ENCODE measurements around the gene OLFML2A.
"Not testable (repeated sequence)": the region's sequence is repeated elsewhere in the genome, so short reads cannot be mapped to it uniquely, and the experiment has no call there.

OLFML2A gene

GRCh38 chr9:124776954-124777648 lies at the start of gene OLFML2A:
TSS of gene OLFML2A (plus strand) at chr9:124777133. CDS start at chr9:124777271, 138 bp downstream.
- DNase-seq, result no peak

GRCh38 chr9:124730772-124731171 lies 46.2 kb upstream of the OLFML2A start:
- no peak for DNase-seq

GRCh38 chr9:124733964-124734740 lies 42.8 kb upstream of the OLFML2A start:
- DNase-seq, result no peak

GRCh38 chr9:124734741-124735083 lies 42.2 kb upstream of the OLFML2A start:
- not testable (repeated sequence) for DNase-seq

- DNase-seq, result no peak
These were observed 41.8 kb upstream of the OLFML2A start for GRCh38 chr9:124735121-124735520.

GRCh38 chr9:124738075-124738474 lies 38.9 kb upstream of the OLFML2A start:
- DNase-seq, result not testable (repeated sequence)

GRCh38 chr9:124739360-124739759 lies 37.6 kb upstream of the OLFML2A start:
- DNase-seq, result no peak

GRCh38 chr9:124741149-124741548 lies 35.8 kb upstream of the OLFML2A start:
- no peak for DNase-seq

- DNase-seq, result no peak
These were observed 35.3 kb upstream of the OLFML2A start for GRCh38 chr9:124741662-124742061.

- DNase-seq, result no peak
These were observed 34.0 kb upstream of the OLFML2A start for GRCh38 chr9:124742940-124743339.

GRCh38 chr9:124743686-124744348 lies 33.1 kb upstream of the OLFML2A start:
- DNase-seq, result no peak

- DNase-seq, result no peak
These were observed 29.9 kb upstream of the OLFML2A start for GRCh38 chr9:124747065-124747464.

GRCh38 chr9:124749284-124749683 lies 27.6 kb upstream of the OLFML2A start:
- no peak for DNase-seq

GRCh38 chr9:124749781-124750180 lies 27.2 kb upstream of the OLFML2A start:
- DNase-seq, result no peak

- DNase-seq, result no peak
These were observed 24.0 kb upstream of the OLFML2A start for GRCh38 chr9:124752967-124753366.

GRCh38 chr9:124754289-124754688 lies 22.6 kb upstream of the OLFML2A start:
- DNase-seq, result no peak

GRCh38 chr9:124755061-124755460 lies 21.9 kb upstream of the OLFML2A start:
- no peak for DNase-seq

GRCh38 chr9:124756011-124756410 lies 20.9 kb upstream of the OLFML2A start:
- DNase-seq, result no peak

- DNase-seq, result no peak
These were observed 19.3 kb upstream of the OLFML2A start for GRCh38 chr9:124757616-124758015.

- no peak for DNase-seq
These were observed 18.9 kb upstream of the OLFML2A start for GRCh38 chr9:124758061-124758460.

GRCh38 chr9:124758691-124759090 lies 18.2 kb upstream of the OLFML2A start:
- DNase-seq, result no peak

- DNase-seq, result no peak
These were observed 17.6 kb upstream of the OLFML2A start for GRCh38 chr9:124759327-124759726.

- DNase-seq, result no peak
These were observed 16.2 kb upstream of the OLFML2A start for GRCh38 chr9:124760719-124761118.

- DNase-seq, result no peak
These were observed 15.7 kb upstream of the OLFML2A start for GRCh38 chr9:124761196-124761595.

Measured in NCI-H510A (cell line).